Cerebellar nuclear complex (tissue), 1 donor: ENCODE data around the gene SRPRB.

Experiments
- DNase-seq, 2 experiments: peaks; one replicate each; lab custom pipeline; 2025; lab: John Stamatoyannopoulos, UW

Gene SRPRB

GRCh38 chr3:133868758-133869475 is 63.3 kb downstream of the SRPRB start:
- no peak for DNase-seq

GRCh38 chr3:133869586-133869985 is 64.0 kb downstream of the SRPRB start:
- no peak for DNase-seq

GRCh38 chr3:133870822-133871221 is 65.2 kb downstream of the SRPRB start:
- DNase-seq = no peak
